GM21390 (cell line): Measurements from ENCODE around the gene OR2AP1.
"Not testable (repeated sequence)": the region's sequence is repeated elsewhere in the genome, so short reads cannot be mapped to it uniquely, and the experiment has no call there.

Experiments used
- ATAC-seq: cut with Tn5 transposase; IDR thresholded peaks from one replicate; pipeline ENCODE4 v1.9.1; 2021; ENCODE audit not compliant: unreplicated experiment

OR2AP1 gene

GRCh38 chr12:55572168-55572567, at the start of gene OR2AP1:
OR2AP1 (plus strand) TSS chr12:55572468; CDS start chr12:55574415, 1,947 bp downstream.
- no peak for ATAC-seq

GRCh38 chr12:55548235-55548634, 24.0 kb upstream of the OR2AP1 start:
- ATAC-seq, result not testable (repeated sequence)

GRCh38 chr12:55548756-55549155, 23.5 kb upstream of the OR2AP1 start:
- ATAC-seq, result no peak

GRCh38 chr12:55549302-55549701, 23.0 kb upstream of the OR2AP1 start, which contains the start of gene OR6C4:
OR6C4 (plus strand) TSS chr12:55549602; CDS start chr12:55551227, 1,625 bp downstream.
- ATAC-seq, result no peak

- no peak for ATAC-seq
Observed at GRCh38 chr12:55554296-55554695, 18.0 kb upstream of the OR2AP1 start.

GRCh38 chr12:55570060-55570459, 2.2 kb upstream of the OR2AP1 start:
- ATAC-seq, result not testable (repeated sequence)

GRCh38 chr12:55570689-55571088, 1.6 kb upstream of the OR2AP1 start:
- ATAC-seq, result not testable (repeated sequence)

- no peak for ATAC-seq
Observed at GRCh38 chr12:55582066-55582465, 9.8 kb downstream of the OR2AP1 start.

GRCh38 chr12:55585817-55586216, 13.5 kb downstream of the OR2AP1 start:
- ATAC-seq, result no peak

GRCh38 chr12:55590152-55590551, 17.9 kb downstream of the OR2AP1 start:
- ATAC-seq, result not testable (repeated sequence)

GRCh38 chr12:55607821-55608594, 35.7 kb downstream of the OR2AP1 start:
- no peak for ATAC-seq

- ATAC-seq, result no peak
Observed at GRCh38 chr12:55610598-55610997, 38.3 kb downstream of the OR2AP1 start.

- ATAC-seq, result no peak
Observed at GRCh38 chr12:55612646-55613045, 40.4 kb downstream of the OR2AP1 start.

GRCh38 chr12:55614764-55615163, 42.5 kb downstream of the OR2AP1 start:
- ATAC-seq, result no peak

- ATAC-seq, result peak; percentile 87
Observed at GRCh38 chr12:55619354-55620138, 47.3 kb downstream of the OR2AP1 start.

- peak; percentile 45 for ATAC-seq
Observed at GRCh38 chr12:55624056-55624455, 51.8 kb downstream of the OR2AP1 start.
